ENCODE measurements around the gene NUDT8. TPM values are rescaled to one million over a fixed set of nuclear protein-coding genes. Genes with fewer than 3 reads are reported as not detected.

NUDT8 gene
- total RNA-seq, 1 experiment from 2014 or later: 6.9 TPM

DNA sequence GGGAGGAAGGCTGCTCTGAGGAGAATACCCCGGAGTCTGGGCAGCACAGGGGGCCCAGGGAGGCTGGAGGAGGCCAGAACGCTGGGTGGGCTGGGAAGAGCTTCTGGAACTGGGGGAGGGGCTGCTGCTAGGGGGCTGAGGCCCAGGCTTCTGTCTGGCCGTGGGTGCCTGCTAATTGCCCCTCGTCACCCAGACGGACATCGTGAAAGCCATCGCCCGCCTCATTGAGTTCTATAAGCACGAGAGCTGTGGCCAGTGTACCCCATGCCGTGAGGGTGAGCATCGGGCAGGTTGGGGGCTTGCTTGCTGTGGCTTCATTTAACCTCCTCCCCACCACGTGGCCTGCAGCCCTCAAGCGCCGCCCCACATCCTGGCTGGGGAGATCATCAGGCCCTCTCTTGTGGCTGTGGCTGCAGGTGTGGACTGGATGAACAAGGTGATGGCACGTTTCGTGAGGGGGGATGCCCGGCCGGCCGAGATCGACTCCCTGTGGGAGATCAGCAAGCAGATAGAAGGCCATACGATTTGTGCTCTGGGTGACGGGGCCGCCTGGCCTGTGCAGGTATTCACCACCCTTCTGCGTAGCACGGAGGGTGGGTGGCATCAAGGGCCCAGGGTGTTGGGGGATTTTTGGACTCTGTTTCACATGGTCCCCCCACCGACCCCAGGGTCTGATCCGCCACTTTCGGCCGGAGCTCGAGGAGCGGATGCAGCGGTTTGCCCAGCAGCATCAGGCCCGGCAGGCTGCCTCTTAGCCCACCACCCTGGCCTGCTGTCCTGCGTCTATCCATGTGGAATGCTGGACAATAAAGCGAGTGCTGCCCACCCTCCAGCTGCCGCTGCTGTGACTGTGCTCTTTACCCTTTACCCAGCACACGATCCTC lies 17.8 kb downstream of the NUDT8 start:
- Mint-ChIP-seq H3K4me1 (ENCODE audit: insufficient read depth, unreplicated experiment) (peaks cover 4% of the 10 kb centered on the region), H3K9me3 (ENCODE audit: unreplicated experiment) (no peaks in the 10 kb centered on the region), H3K27me3 (ENCODE audit: insufficient read depth, unreplicated experiment) (peaks cover 6% of the 10 kb centered on the region), H3K4me3 (ENCODE audit: unreplicated experiment) (no peak overlapping the region), H3K36me3 (ENCODE audit: insufficient read depth, unreplicated experiment) (peaks cover 31% of the 10 kb centered on the region), H3K27ac (ENCODE audit: low read depth, unreplicated experiment) (no peak overlapping the region)
- CTCF ChIA-PET: interaction anchor here (1.0 to 3.0 kb wide), 2 partner anchors 15 to 40 kb away, joined by 3 to 12 read pairs; no protein-coding TSS in a partner anchor
- BruUV-seq (replicated peaks): no TSS peak
- POLR2A ChIA-PET: interaction anchor here (0.6 to 2.4 kb wide), 2 partner anchors 28 to 44 kb away, joined by 5 to 16 read pairs; partner anchors contain the start of gene GSTP1
- intact Hi-C loops (cut with micrococcal nuclease): no loop called here
- DNase-seq (ENCODE audit: unreplicated experiment): no peak
- TF ChIP-seq CTCF (IDR thresholded peaks at IDR 0.05; ENCODE audit: unreplicated experiment): no peak

GRCh38 chr11:67611165-67611564 lies 18.6 kb downstream of the NUDT8 start:
- ChIA-PET POLR2A (no interaction called here), CTCF (no interaction called here)
- Mint-ChIP-seq H3K27me3 (ENCODE audit: insufficient read depth, unreplicated experiment) (no peaks in the 10 kb centered on the region), H3K4me1 (ENCODE audit: insufficient read depth, unreplicated experiment) (peaks cover 4% of the 10 kb centered on the region), H3K36me3 (ENCODE audit: insufficient read depth, unreplicated experiment) (peaks cover 31% of the 10 kb centered on the region), H3K27ac (ENCODE audit: low read depth, unreplicated experiment) (no peak overlapping the region), H3K9me3 (ENCODE audit: unreplicated experiment) (no peaks in the 10 kb centered on the region), H3K4me3 (ENCODE audit: unreplicated experiment) (no peak overlapping the region)
- DNase-seq (ENCODE audit: unreplicated experiment): no peak
- no TSS peak for BruUV-seq (replicated peaks)
- intact Hi-C loops (cut with micrococcal nuclease): no loop called here
- TF ChIP-seq CTCF (IDR thresholded peaks at IDR 0.05; ENCODE audit: unreplicated experiment): no peak

- BruUV-seq (replicated peaks): no TSS peak
- Mint-ChIP-seq H3K27ac (ENCODE audit: low read depth, unreplicated experiment) (no peak overlapping the region), H3K36me3 (ENCODE audit: insufficient read depth, unreplicated experiment) (peaks cover 31% of the 10 kb centered on the region), H3K4me3 (ENCODE audit: unreplicated experiment) (no peak overlapping the region), H3K27me3 (ENCODE audit: insufficient read depth, unreplicated experiment) (no peaks in the 10 kb centered on the region), H3K9me3 (ENCODE audit: unreplicated experiment) (no peaks in the 10 kb centered on the region), H3K4me1 (ENCODE audit: insufficient read depth, unreplicated experiment) (peaks cover 4% of the 10 kb centered on the region)
- intact Hi-C loops (cut with micrococcal nuclease): no loop called here
- ChIA-PET POLR2A (interaction anchor here (0.7 kb wide), 1 partner anchor 9 kb away, joined by 3 read pairs; no protein-coding TSS in a partner anchor), CTCF (interaction anchor here (0.9 kb wide), 1 partner anchor 48 kb away, joined by 3 read pairs; no protein-coding TSS in a partner anchor)
- no peak for DNase-seq (ENCODE audit: unreplicated experiment)
- no peak for TF ChIP-seq CTCF (IDR thresholded peaks at IDR 0.05; ENCODE audit: unreplicated experiment)
These were observed 19.4 kb downstream of the NUDT8 start for GRCh38 chr11:67610302-67610868.

- no peak for TF ChIP-seq CTCF (IDR thresholded peaks at IDR 0.05; ENCODE audit: unreplicated experiment)
- Mint-ChIP-seq H3K36me3 (ENCODE audit: insufficient read depth, unreplicated experiment) (peaks cover 31% of the 10 kb centered on the region), H3K27me3 (ENCODE audit: insufficient read depth, unreplicated experiment) (no peaks in the 10 kb centered on the region), H3K9me3 (ENCODE audit: unreplicated experiment) (no peaks in the 10 kb centered on the region), H3K4me1 (ENCODE audit: insufficient read depth, unreplicated experiment) (no peaks in the 10 kb centered on the region), H3K27ac (ENCODE audit: low read depth, unreplicated experiment) (no peak overlapping the region), H3K4me3 (ENCODE audit: unreplicated experiment) (no peak overlapping the region)
- BruUV-seq (replicated peaks): no TSS peak
- CTCF ChIA-PET: interaction anchor here (2.3 kb wide), 1 partner anchor 37 kb away, joined by 16 read pairs; no protein-coding TSS in a partner anchor
- POLR2A ChIA-PET: interaction anchor here (2.0 kb wide), 1 partner anchor 20 kb away, joined by 7 read pairs; the partner anchor contains the start of gene NUDT8
- no peak for DNase-seq (ENCODE audit: unreplicated experiment)
- intact Hi-C loops (cut with micrococcal nuclease): no loop called here
These were observed 20.4 kb downstream of the NUDT8 start for GRCh38 chr11:67609316-67609715.
